ENCODE measurements around the gene PREB.
"Not testable (repeated sequence)": the region's sequence is repeated elsewhere in the genome, so short reads cannot be mapped to it uniquely, and the experiment has no call there.

PREB gene

GRCh38 chr2:27122791-27123190 is 11.6 kb downstream of the PREB start:
- H3K9ac ChIP-seq (ENCODE audit: insufficient read length, low read depth): no peak overlapping the region
- DNase-seq (ENCODE audit: low read depth, low spot score): no peak
- TF ChIP-seq ZNF274 (IDR thresholded peaks at IDR 0.05; ENCODE audit: low read depth, low read length) (no peak), SUZ12 (IDR thresholded peaks at IDR 0.05; ENCODE audit: extremely low read depth, insufficient read depth, insufficient read length) (no peak), YY1 (IDR thresholded peaks at IDR 0.05; ENCODE audit: insufficient read depth, insufficient read length) (no peak)

DNA sequence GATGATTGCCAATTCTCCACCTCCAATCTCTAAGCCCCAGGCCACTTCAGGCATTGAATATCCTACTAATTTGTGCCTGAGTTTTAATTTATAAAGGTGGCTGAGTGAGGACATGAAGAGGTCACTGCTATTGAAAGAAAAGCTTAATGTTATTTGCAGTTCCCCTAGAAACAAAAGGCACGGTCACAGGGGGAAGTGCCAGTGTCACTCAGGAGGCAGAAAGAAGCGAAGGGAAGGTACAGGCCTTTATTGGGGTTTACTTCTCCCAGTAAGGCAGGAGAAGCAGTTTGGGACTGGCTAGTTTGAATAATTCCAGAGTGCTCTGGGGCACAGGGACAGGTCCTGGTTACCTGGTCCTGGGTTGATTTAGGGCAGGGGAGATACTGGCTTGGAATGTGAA is 12.5 kb downstream of the PREB start:
- Histone ChIP-seq H3K4me1 (ENCODE audit: insufficient read depth, insufficient read length) (peaks cover 8% of the 10 kb centered on the region), H3K27me3 (ENCODE audit: insufficient read depth, insufficient read length) (peaks cover 75% of the 10 kb centered on the region), H3K4me3 (ENCODE audit: insufficient read length, low read depth) (no peak overlapping the region), H3K9ac (ENCODE audit: insufficient read length, low read depth) (no peak overlapping the region), H3K9me3 (ENCODE audit: insufficient read depth, low read length) (no peaks in the 10 kb centered on the region), H3K36me3 (ENCODE audit: insufficient read depth, insufficient read length, low read length) (no peaks in the 10 kb centered on the region)
- TF ChIP-seq SUZ12 (IDR thresholded peaks at IDR 0.05; ENCODE audit: extremely low read depth, insufficient read depth, insufficient read length) (no peak), ZNF274 (IDR thresholded peaks at IDR 0.05; ENCODE audit: low read depth, low read length) (no peak), YY1 (IDR thresholded peaks at IDR 0.05; ENCODE audit: insufficient read depth, insufficient read length) (no peak)
- no peak for DNase-seq (ENCODE audit: low read depth, low spot score)

More at GRCh38 chr2:27122791-27123190, 11.6 kb downstream of the PREB start:
- Histone ChIP-seq H3K27me3 (ENCODE audit: insufficient read depth, insufficient read length) (peaks cover 69% of the 10 kb centered on the region), H3K4me3 (ENCODE audit: insufficient read length, low read depth) (no peak overlapping the region), H3K36me3 (ENCODE audit: insufficient read depth, insufficient read length, low read length) (no peaks in the 10 kb centered on the region), H3K4me1 (ENCODE audit: insufficient read depth, insufficient read length) (peaks cover 8% of the 10 kb centered on the region), H3K9me3 (ENCODE audit: insufficient read depth, low read length) (no peaks in the 10 kb centered on the region)

DNA sequence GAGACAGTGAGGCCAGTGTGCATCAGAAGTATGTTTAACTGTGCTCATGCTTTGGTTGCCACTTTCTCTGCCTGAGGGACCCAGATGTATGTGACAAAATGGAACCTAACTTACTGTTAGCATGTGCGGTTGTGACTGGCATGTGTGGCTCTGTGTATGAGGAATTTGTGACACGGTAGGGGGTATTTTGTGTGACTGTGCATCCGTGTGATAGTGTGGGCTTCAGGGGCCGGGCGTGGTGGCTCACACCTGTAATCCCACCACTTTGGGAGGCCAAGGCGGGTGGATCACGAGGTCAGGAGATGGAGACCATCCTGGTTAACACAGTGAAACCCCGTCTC is 15.1 kb downstream of the PREB start:
- H3K27me3 ChIP-seq (ENCODE audit: insufficient read depth, insufficient read length): peaks cover 71% of the 10 kb centered on the region
- H3K4me3 ChIP-seq (ENCODE audit: insufficient read length, low read depth): peak overlapping the region; percentile 36
- H3K36me3 ChIP-seq (ENCODE audit: insufficient read depth, insufficient read length, low read length); DNase-seq (ENCODE audit: low read depth, low spot score); H3K4me1 ChIP-seq (ENCODE audit: insufficient read depth, insufficient read length); H3K9me3 ChIP-seq (ENCODE audit: insufficient read depth, low read length): not testable (repeated sequence)
- H3K9ac ChIP-seq (ENCODE audit: insufficient read length, low read depth): peak overlapping the region; percentile 42

DNA sequence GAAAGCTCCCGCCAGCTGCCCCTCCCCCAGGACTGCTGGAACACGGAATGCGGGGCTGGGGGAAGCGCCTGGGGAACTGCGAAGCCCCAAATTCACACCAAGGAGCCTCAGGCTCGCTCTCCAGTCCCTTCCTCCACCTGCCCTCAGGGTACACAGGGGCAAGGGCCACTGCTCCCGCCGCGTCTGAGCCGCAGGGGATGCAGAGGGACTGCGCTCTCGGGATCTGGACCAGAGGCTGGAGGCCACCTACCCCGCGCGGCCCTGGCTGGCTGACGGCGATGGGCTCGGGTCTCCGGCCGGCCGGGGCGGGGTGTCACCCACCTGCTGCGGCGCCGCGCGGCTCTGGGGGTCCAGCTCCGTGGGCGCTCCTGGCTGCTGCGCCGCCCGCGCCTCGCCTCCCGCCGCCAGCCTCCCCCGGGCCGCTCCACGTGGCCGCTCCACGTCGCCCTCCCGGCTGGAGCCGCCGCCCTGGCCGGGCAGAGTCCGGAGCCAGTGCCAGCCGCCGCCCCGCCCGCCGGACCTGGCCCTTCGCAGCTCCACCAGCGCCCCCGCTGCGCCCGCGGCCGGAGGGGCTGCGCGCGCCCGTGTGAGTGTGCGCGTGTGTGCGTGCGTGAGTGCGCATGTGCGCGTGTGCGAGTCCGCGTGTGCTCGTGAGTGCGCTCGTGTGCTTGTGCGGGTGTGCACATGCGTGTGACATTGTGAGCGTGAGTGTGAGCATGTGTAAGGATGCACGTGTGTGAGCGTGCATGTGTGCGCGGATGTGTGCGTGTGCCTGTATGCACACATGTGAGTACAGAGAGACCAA is 15.7 kb downstream of the PREB start, which contains the start of gene CGREF1:
CGREF1 (minus strand) TSS at position 604 of the 805 bp plus-strand sequence. CDS start 14,762 bp downstream, outside the sequence.
- Histone ChIP-seq H3K9me3 (ENCODE audit: insufficient read depth, low read length) (no peaks in the 10 kb centered on the region), H3K4me3 (ENCODE audit: insufficient read length, low read depth) (peak within 1 kb of the TSS; percentile 36), H3K27me3 (ENCODE audit: insufficient read depth, insufficient read length) (peaks cover 66% of the 10 kb centered on the region), H3K4me1 (ENCODE audit: insufficient read depth, insufficient read length) (peaks cover 5% of the 10 kb centered on the region), H3K36me3 (ENCODE audit: insufficient read depth, insufficient read length, low read length) (no peaks in the 10 kb centered on the region), H3K9ac (ENCODE audit: insufficient read length, low read depth) (peak within 1 kb of the TSS; percentile 42)
- DNase-seq (ENCODE audit: low read depth, low spot score): no peak
- TF ChIP-seq SUZ12 (IDR thresholded peaks at IDR 0.05; ENCODE audit: extremely low read depth, insufficient read depth, insufficient read length) (no peak), ZNF274 (IDR thresholded peaks at IDR 0.05; ENCODE audit: low read depth, low read length) (no peak), YY1 (IDR thresholded peaks at IDR 0.05; ENCODE audit: insufficient read depth, insufficient read length) (no peak)

- Histone ChIP-seq H3K27me3 (ENCODE audit: insufficient read depth, insufficient read length) (peaks cover 59% of the 10 kb centered on the region), H3K9ac (ENCODE audit: insufficient read length, low read depth) (peak overlapping the region; percentile 17), H3K4me1 (ENCODE audit: insufficient read depth, insufficient read length) (peaks cover 4% of the 10 kb centered on the region), H3K9me3 (ENCODE audit: insufficient read depth, low read length) (no peaks in the 10 kb centered on the region), H3K36me3 (ENCODE audit: insufficient read depth, insufficient read length, low read length) (no peaks in the 10 kb centered on the region), H3K4me3 (ENCODE audit: insufficient read length, low read depth) (peak overlapping the region; percentile 36)
- no peak for DNase-seq (ENCODE audit: low read depth, low spot score)
- TF ChIP-seq YY1 (IDR thresholded peaks at IDR 0.05; ENCODE audit: insufficient read depth, insufficient read length) (no peak), SUZ12 (IDR thresholded peaks at IDR 0.05; ENCODE audit: extremely low read depth, insufficient read depth, insufficient read length) (no peak), ZNF274 (IDR thresholded peaks at IDR 0.05; ENCODE audit: low read depth, low read length) (no peak)
Measured at GRCh38 chr2:27117995-27118524, 16.4 kb downstream of the PREB start.

DNA sequence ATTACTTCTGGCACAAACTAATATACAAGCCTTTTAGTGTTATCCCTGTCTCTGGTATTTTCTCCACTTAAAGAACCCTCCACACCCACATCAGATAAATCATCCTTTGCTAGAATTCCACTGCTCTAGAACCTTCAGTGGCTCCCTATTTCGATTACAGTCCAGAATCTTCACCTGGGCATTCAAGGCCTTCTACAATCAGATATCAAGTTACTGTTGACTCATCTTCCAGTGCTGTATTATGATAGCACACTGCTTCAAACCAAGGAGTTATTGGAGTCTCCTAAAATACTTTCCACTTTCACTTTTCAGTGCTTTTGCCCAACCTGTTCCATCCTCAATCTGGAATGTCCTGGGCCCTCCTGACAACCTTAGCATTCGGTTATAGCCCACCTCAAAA is 18.9 kb downstream of the PREB start:
- no peak for TF ChIP-seq ZNF274 (IDR thresholded peaks at IDR 0.05; ENCODE audit: low read depth, low read length)
- no peak for TF ChIP-seq SUZ12 (IDR thresholded peaks at IDR 0.05; ENCODE audit: extremely low read depth, insufficient read depth, insufficient read length)
- TF ChIP-seq YY1 (IDR thresholded peaks at IDR 0.05; ENCODE audit: insufficient read depth, insufficient read length): no peak
- Histone ChIP-seq H3K4me3 (ENCODE audit: insufficient read length, low read depth) (no peak overlapping the region), H3K27me3 (ENCODE audit: insufficient read depth, insufficient read length) (peaks cover 33% of the 10 kb centered on the region), H3K9ac (ENCODE audit: insufficient read length, low read depth) (no peak overlapping the region), H3K9me3 (ENCODE audit: insufficient read depth, low read length) (no peaks in the 10 kb centered on the region), H3K36me3 (ENCODE audit: insufficient read depth, insufficient read length, low read length) (no peaks in the 10 kb centered on the region), H3K4me1 (ENCODE audit: insufficient read depth, insufficient read length) (peaks cover 5% of the 10 kb centered on the region)
- no peak for DNase-seq (ENCODE audit: low read depth, low spot score)

- H3K27me3 ChIP-seq (ENCODE audit: insufficient read depth, insufficient read length); H3K9me3 ChIP-seq (ENCODE audit: insufficient read depth, low read length); H3K4me1 ChIP-seq (ENCODE audit: insufficient read depth, insufficient read length); H3K9ac ChIP-seq (ENCODE audit: insufficient read length, low read depth); DNase-seq (ENCODE audit: low read depth, low spot score); H3K4me3 ChIP-seq (ENCODE audit: insufficient read length, low read depth); H3K36me3 ChIP-seq (ENCODE audit: insufficient read depth, insufficient read length, low read length): not testable (repeated sequence)
Measured at GRCh38 chr2:27111392-27112078, 22.9 kb downstream of the PREB start.

DNA sequence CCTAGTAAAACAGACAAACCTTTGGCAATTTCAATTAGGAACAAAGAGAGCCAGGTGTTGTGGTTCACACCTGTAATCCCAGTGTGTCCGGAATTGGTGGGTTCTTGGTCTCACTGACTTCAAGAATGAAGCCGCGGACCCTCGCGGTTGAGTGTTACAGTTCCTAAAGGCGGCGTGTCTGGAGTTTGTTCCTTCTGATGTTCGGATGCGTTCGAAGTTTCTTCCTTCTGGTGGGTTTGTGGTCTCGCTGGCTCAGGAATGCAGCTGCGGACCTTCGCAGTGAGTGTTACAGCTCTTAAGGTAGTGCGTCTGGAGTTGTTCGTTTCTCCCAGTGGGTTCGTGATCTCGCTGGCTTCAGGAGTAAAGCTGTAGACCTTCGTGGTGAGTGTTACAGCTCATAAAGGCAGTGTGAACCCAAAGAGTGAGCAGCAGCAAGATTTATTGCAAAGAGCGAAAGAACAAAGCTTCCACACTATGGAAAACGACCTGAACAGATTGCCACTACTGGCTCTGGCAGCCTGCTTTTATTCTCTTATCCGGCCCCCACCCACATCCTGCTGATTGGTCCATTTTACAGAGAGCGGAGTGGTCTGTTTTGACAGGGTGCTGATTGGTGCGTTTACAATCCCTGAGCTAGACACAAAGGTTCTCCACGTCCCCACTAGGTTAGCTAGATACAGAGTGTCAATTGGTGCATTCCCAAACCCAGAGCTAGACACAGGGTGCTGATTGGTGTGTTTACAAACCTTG is 23.7 kb downstream of the PREB start:
- not testable (repeated sequence) for H3K9ac ChIP-seq (ENCODE audit: insufficient read length, low read depth); H3K4me3 ChIP-seq (ENCODE audit: insufficient read length, low read depth); H3K4me1 ChIP-seq (ENCODE audit: insufficient read depth, insufficient read length); H3K9me3 ChIP-seq (ENCODE audit: insufficient read depth, low read length); H3K27me3 ChIP-seq (ENCODE audit: insufficient read depth, insufficient read length); DNase-seq (ENCODE audit: low read depth, low spot score); H3K36me3 ChIP-seq (ENCODE audit: insufficient read depth, insufficient read length, low read length)
